ENCODE measurements around the gene RBBP5.

Gene RBBP5

DNA sequence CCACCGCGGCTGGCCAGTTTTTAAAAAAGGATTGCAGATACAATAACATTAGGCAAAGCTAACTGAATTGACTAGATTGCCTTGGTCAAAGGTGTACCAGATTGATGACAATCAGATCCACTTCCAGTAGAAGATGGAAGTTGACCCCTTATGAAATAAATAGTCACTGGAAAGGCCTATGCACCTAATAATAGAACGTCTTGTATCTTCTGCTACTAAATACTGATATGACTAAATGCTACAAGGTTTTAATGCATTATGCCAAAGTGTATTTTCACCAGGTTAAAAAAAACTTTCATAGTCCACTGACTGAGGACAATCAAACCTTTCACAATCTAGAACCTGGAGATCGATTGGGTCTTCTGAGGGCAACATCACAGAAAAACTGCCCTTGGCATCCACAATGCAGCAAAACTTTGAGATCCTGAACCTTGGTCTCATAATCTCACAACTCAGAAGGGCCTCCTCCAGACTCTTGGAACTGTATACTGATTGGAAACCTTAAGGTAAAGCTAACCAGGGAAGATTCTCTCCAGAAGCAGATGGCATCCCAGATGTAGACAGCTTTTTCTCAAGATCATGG, 7.8 kb upstream of the RBBP5 start:
- TF ChIP-seq ZFX (IDR thresholded peaks at IDR 0.05; ENCODE audit: borderline replicate concordance), result no peak
- TF ChIP-seq, protein P1, sequence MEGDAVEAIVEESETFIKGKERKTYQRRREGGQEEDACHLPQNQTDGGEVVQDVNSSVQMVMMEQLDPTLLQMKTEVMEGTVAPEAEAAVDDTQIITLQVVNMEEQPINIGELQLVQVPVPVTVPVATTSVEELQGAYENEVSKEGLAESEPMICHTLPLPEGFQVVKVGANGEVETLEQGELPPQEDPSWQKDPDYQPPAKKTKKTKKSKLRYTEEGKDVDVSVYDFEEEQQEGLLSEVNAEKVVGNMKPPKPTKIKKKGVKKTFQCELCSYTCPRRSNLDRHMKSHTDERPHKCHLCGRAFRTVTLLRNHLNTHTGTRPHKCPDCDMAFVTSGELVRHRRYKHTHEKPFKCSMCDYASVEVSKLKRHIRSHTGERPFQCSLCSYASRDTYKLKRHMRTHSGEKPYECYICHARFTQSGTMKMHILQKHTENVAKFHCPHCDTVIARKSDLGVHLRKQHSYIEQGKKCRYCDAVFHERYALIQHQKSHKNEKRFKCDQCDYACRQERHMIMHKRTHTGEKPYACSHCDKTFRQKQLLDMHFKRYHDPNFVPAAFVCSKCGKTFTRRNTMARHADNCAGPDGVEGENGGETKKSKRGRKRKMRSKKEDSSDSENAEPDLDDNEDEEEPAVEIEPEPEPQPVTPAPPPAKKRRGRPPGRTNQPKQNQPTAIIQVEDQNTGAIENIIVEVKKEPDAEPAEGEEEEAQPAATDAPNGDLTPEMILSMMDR (IDR thresholded peaks at IDR 0.05), result no peak
- H3K27ac ChIP-seq, result no peak overlapping the region

DNA sequence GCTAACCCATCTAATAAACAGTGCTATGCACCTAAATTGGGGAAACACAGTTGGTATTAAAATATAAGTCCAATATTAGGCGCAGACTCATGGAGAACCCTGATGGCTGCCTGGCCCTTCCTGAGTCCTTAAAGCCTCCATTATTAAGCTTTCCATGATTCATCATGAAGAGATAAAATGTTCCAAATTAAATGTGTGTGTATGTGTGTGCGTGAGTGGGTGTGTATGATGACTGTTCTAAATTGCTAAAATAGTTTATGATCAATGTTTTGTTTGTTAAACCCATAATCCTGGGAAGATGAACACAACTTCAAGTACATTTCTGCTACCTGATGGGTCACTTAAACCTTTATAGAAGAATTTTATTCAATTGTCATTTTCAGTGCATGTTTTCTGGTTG, 6.3 kb upstream of the RBBP5 start:
- H3K27ac ChIP-seq, result no peak overlapping the region
- no peak for TF ChIP-seq ZFX (IDR thresholded peaks at IDR 0.05; ENCODE audit: borderline replicate concordance)
- TF ChIP-seq, protein P1 (IDR thresholded peaks at IDR 0.05), result no peak

DNA sequence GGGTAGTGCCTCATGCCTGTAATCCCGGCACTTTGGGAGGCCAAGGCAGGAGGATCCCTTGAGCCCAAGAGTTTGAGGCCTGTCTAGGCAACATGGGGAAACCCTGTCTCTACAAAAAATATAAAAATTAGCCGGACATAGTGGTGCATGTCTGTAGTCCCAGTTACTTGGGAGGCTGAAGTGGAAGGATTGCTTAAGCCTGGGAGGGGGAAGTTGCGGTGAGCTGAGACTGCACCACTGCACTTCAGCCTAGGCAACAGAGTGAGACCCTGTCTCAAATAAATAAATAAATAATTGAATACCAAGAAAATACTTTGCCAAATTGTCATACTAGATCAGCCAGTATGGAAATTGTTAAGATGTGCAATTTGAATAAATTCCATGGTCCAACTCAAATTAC, 5.9 kb upstream of the RBBP5 start:
- no peak for TF ChIP-seq ZFX (IDR thresholded peaks at IDR 0.05; ENCODE audit: borderline replicate concordance)
- H3K27ac ChIP-seq, result no peak overlapping the region

DNA sequence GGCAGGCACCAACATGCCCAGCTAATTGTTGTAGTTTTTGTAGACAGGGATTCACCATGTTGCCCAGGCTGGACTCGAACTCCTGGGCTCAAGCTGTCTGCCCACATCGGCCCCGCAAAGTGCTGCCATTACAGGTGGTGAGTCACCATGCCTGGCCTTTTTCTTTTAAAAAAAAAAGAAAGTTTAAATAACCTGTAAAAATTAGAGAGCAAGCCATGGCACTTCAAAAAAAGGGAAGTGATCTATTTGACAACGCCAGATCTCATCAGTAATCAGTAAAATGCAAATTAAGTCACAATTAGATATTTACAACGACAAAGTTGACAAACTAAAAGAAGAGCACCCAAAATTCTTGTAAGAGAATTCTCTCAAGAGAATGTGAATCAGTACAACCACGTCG, 2.9 kb upstream of the RBBP5 start:
- TF ChIP-seq, protein P1 (IDR thresholded peaks at IDR 0.05), result no peak
- TF ChIP-seq ZFX (IDR thresholded peaks at IDR 0.05; ENCODE audit: borderline replicate concordance), result no peak
- H3K27ac ChIP-seq, result no peak overlapping the region

DNA sequence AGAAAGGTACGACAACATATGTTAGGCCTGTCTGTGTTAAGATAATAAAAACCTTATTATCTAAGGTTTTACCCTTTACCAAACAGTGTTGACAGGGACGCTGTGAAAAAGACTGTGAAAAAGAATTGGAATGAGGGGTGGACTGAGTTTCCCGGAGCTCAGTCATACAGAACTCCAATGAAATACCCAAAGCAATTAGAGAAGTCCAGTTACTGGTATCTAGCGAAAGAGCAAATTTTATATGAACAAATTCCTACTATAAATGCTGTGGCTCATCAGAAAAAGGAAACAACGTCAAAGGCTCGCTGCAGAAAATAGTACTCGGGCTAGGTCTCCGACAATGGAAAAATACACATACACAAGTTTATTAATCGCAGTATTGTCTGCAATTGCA, 708 bp upstream of the RBBP5 start:
- H3K27ac ChIP-seq, result peak overlapping the region; percentile 88
- TF ChIP-seq, protein P1 (IDR thresholded peaks at IDR 0.05), result peak; percentile 21
- TF ChIP-seq ZFX (IDR thresholded peaks at IDR 0.05; ENCODE audit: borderline replicate concordance), result no peak

DNA sequence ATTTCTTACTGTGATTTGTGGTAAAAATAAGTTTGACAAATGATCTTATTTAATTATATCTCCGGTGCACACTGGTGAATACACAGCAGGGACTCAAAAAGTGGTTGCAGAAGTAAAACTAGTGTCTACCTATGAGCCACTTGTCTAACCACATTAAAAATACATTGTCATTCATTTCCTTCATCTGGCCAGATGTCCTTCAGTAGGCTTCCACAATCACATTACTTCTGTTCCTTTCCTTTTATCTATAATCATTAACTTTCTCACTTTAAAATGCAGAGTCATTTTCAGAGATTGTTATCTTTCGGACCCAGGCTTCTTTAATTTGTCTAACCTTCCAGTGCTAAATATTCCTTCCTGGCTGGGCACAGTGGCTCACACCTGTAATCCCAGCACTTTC, 3.0 kb downstream of the RBBP5 start:
- H3K27ac ChIP-seq, result no peak overlapping the region
- no peak for TF ChIP-seq ZFX (IDR thresholded peaks at IDR 0.05; ENCODE audit: borderline replicate concordance)
- TF ChIP-seq, protein P1 (IDR thresholded peaks at IDR 0.05), result no peak

DNA sequence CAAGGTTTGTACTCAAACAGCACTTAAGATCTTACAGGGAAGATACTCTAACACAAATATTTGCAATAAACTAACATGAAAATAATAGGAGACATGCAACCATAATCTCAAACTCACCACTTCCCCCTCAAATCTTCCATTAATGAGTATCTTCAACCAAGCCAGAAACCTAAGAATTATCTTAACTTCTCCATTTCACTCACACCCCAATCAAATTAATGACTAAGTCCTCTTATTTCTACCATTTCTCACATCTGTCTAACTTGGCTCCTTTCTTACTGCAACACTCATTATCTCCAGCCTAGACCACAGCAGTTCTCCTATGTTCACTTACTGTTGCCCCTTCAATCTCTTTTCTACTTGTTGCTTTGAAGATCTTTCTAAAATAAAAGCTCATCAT, 10.4 kb downstream of the RBBP5 start:
- H3K27ac ChIP-seq, result no peak overlapping the region
- TF ChIP-seq ZFX (IDR thresholded peaks at IDR 0.05; ENCODE audit: borderline replicate concordance), result no peak
- TF ChIP-seq, protein P1 (IDR thresholded peaks at IDR 0.05), result no peak

DNA sequence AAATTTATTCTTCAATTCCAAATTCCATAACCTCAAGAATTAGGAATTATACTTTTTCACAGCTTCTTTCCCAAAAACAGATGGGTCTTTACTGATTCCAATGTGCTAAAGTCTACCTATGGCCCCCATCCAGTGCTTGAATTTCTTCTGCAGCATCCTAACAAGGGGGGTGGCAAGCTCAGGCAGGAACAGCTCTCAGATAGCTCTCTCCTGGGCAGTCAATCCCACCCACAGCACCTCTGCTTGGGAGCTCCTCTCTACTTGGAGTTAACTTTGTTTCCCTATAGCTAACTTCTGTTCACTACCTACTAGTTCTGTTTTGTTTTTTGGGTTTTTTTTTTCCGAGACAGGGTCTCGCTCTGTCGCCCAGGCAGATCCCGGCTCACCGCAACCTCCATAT, 12.1 kb downstream of the RBBP5 start:
- TF ChIP-seq, protein P1 (IDR thresholded peaks at IDR 0.05), result no peak
- no peak for TF ChIP-seq ZFX (IDR thresholded peaks at IDR 0.05; ENCODE audit: borderline replicate concordance)
- H3K27ac ChIP-seq, result no peak overlapping the region

Data from 22Rv1 (cell line).